Type B pancreatic cell (in vitro differentiated cells): ENCODE measurements around the gene EEFSEC. TPM values are rescaled to one million over a fixed set of nuclear protein-coding genes. Genes with fewer than 3 reads are reported as not detected.
A peak's percentile ranks its signal among the peaks of the same experiment; 100 is the strongest.

Experiments
- DNase-seq: peaks from one replicate; pipeline ENCODE4 v3.0.0; 2021; ENCODE audit warnings: mixed read lengths; ENCODE audit not compliant: unreplicated experiment; ENCODE audit errors: extremely low spot score
- H3K27ac Mint-ChIP-seq: 2 replicates; pipeline ENCODE4 v1.8.0; 2021; ENCODE audit warnings: mild to moderate bottlenecking, mixed read lengths
- H3K27me3 Mint-ChIP-seq: 2 replicates; pipeline ENCODE4 v1.8.0; 2021; ENCODE audit warnings: mixed read lengths
- H3K36me3 Mint-ChIP-seq: 2 replicates; pipeline ENCODE4 v1.8.0; 2021; ENCODE audit warnings: mixed read lengths
- H3K4me1 Mint-ChIP-seq: one replicate; pipeline ENCODE4 v1.8.0; 2021; ENCODE audit warnings: mixed read lengths; ENCODE audit not compliant: unreplicated experiment
- H3K4me3 Mint-ChIP-seq: 2 replicates; pipeline ENCODE4 v1.8.0; 2021; ENCODE audit warnings: mild to moderate bottlenecking, mixed read lengths
- H3K9me3 Mint-ChIP-seq: 2 replicates; pipeline ENCODE4 v1.8.0; 2021; ENCODE audit warnings: mixed read lengths
- CTCF ChIP-seq: fragments of 200-600 bp; sonication (generic); conservative IDR thresholded peaks from 2 replicates; pipeline ENCODE4 v1.5.0; 2021; ENCODE audit warnings: antibody characterized with exemption, mild to moderate bottlenecking
- total RNA-seq: library from RNA; stranded (reverse); gene quantifications from 2 replicates; pipeline ENCODE4 v1.2.1, GENCODE V29; 2021; ENCODE audit warnings: low replicate concordance

Gene EEFSEC
- total RNA-seq, 1 donor from 2014 or later: 16.6 TPM

DNA sequence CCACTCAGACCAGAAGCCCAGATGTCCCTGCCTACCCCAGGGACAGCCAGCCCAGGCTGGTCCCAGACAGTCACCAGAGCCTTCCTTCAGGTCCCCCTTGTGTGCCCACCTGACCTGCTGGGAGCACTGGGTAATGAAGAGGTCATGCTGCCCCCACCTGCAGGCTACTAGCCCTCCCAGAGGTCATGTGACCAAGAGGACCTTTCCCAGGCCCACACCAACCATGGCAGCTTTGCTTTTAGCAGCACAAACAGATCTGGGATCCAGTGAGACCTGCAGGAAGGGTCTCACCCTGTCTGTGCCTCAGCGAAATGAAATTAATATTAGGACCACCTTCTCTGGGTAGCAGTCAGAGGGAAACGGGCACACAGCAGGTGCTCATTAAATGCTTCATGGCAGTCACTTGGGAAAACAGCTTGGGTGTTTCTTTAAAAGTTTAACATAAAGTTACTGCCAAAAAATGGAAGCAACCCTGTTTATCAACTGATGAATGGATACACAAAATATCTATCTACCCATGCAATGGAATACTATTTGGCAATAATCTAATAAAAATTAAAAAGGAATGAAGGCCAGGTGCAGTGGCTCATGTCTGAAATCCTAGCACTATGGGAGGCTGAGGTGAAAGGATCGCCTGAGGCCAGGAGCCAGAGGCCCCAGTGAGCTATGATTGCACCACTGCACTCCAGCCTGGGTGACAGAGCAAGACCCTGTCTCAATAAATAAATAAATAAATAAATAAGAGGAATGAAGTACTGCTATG is 269.7 kb downstream of the EEFSEC start:
- Mint-ChIP-seq H3K36me3 (peaks cover 7% of the 10 kb centered on the region), H3K9me3 (peaks cover 7% of the 10 kb centered on the region), H3K27me3 (peaks cover 5% of the 10 kb centered on the region), H3K4me1 (peaks cover 33% of the 10 kb centered on the region), H3K4me3 (no peak overlapping the region), H3K27ac (no peak overlapping the region)
- TF ChIP-seq CTCF: no peak
- DNase-seq: no peak

- H3K9me3 Mint-ChIP-seq: peaks cover 7% of the 10 kb centered on the region
- no peak overlapping the region for H3K4me3 Mint-ChIP-seq
- no peak for TF ChIP-seq CTCF
- DNase-seq: no peak
- peaks cover 7% of the 10 kb centered on the region for H3K36me3 Mint-ChIP-seq
- peaks cover 12% of the 10 kb centered on the region for H3K27me3 Mint-ChIP-seq
- H3K27ac Mint-ChIP-seq: no peak overlapping the region
- H3K4me1 Mint-ChIP-seq: peaks cover 39% of the 10 kb centered on the region
Measured at GRCh38 chr3:128423525-128424147, 270.4 kb downstream of the EEFSEC start.

GRCh38 chr3:128424508-128425069 is 271.3 kb downstream of the EEFSEC start:
- no peaks in the 10 kb centered on the region for H3K9me3 Mint-ChIP-seq
- peaks cover 13% of the 10 kb centered on the region for H3K27me3 Mint-ChIP-seq
- TF ChIP-seq CTCF: no peak
- peak overlapping the region; percentile 27 for H3K27ac Mint-ChIP-seq
- H3K36me3 Mint-ChIP-seq: no peaks in the 10 kb centered on the region
- H3K4me1 Mint-ChIP-seq: peaks cover 33% of the 10 kb centered on the region
- no peak overlapping the region for H3K4me3 Mint-ChIP-seq
- DNase-seq: no peak

DNA sequence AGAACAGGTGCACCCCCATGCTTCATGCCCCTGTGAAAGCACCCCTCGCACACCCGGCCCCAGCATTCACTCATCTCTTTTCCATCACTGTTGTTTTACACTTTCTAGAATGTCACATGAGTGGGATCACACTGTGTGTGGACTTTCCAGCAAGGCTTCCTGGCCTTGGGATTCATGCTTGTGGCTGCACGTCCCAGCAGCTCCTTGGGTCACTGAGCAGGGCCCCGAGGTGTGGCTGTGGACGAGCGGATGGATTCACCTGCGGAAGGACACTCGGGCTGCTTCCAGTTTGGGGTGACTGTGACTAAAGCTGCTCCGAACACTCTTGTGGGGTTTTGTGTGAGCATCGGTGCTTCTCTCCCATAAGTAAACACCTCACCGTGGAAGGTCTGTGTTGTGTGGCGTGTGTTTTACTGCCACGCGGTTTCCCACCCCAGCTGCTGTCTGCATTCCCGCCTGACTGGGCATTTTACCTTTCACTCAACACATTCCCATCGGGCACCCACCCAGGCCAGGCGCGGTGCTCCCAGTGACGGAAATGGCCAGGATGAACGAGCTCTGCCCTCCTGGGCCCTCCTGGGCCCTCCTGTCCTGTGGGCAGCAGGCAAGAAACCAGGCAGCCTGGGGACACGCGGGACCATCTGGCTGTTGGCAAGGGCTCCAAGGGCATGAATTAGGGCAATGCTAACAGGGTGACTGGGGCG is 272.0 kb downstream of the EEFSEC start:
- H3K27me3 Mint-ChIP-seq: peaks cover 19% of the 10 kb centered on the region
- no peaks in the 10 kb centered on the region for H3K9me3 Mint-ChIP-seq
- no peaks in the 10 kb centered on the region for H3K36me3 Mint-ChIP-seq
- peak overlapping the region; percentile 27 for H3K27ac Mint-ChIP-seq
- H3K4me3 Mint-ChIP-seq: no peak overlapping the region
- no peak for TF ChIP-seq CTCF
- no peak for DNase-seq
- peaks cover 28% of the 10 kb centered on the region for H3K4me1 Mint-ChIP-seq

GRCh38 chr3:128425846-128426127 is 272.5 kb downstream of the EEFSEC start:
- Mint-ChIP-seq H3K4me3 (no peak overlapping the region), H3K27ac (no peak overlapping the region), H3K27me3 (peaks cover 24% of the 10 kb centered on the region), H3K36me3 (no peaks in the 10 kb centered on the region), H3K4me1 (peaks cover 32% of the 10 kb centered on the region), H3K9me3 (no peaks in the 10 kb centered on the region)
- no peak for DNase-seq
- no peak for TF ChIP-seq CTCF
